ENCODE measurements around the gene FOXN4. TPM values are rescaled to one million over a fixed set of nuclear protein-coding genes. Genes with fewer than 3 reads are reported as not detected.

The FOXN4 gene
- total RNA-seq, 2 donors from 2014 or later, result not detected

DNA sequence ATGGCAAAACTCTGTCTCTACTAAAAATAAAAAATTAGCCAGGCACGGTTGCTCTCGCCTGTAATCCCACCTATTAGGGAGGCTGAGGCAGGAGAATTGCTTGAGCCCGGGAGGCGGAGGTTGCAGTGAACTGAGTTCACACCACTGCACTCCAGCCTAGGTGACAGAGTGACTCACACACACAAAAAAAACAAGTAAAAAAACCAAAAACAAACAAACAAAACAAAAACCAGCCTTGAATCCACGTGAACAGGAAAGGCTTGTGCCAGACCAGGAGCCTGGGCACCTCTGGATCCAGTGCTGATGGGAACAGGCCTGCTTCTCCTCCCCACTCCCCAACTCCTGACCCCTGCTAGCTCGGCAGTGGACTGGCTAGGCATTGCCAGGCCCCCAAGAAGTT is 3.5 kb downstream of the FOXN4 start:
- Histone ChIP-seq H3K9me3 (no peaks in the 10 kb centered on the region), H3K27me3 (replicated peaks; ENCODE audit: insufficient read depth) (peaks cover 17% of the 10 kb centered on the region), H3K27ac (no peak overlapping the region), H3K36me3 (no peaks in the 10 kb centered on the region), H3K4me3 (no peak overlapping the region), H3K4me1 (ENCODE audit: control insufficient read depth in 1 of 2, low read depth in 2 of 2) (peaks cover 12% of the 10 kb centered on the region in 2 donors)
- ATAC-seq (ENCODE audit: insufficient number of reproducible peaks, low FRiP score, low read depth) (no peak), DNase-seq (ENCODE audit: low spot score) (no peak)
- TF ChIP-seq CTCF (IDR thresholded peaks at IDR 0.05), result no peak

DNA sequence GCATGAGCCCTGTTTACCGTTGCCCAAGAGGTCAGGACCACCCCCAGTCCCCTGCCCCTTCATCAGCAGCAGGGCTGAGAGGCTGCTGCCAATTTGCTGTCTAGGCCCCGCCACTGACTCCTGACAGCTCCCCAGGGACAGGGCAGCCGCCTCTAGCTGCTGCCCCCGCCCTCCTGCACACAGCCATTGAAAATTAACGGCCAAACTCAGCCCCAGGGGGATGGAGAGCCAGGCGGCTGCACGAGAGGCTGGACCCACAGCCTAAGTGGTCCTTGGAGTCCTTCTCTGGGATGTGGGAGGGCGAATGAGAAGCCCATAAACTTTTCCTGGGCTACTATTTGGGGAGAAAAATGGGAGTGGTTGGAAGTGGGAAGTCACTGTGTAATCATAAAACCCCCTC is 4.6 kb downstream of the FOXN4 start:
- DNase-seq (ENCODE audit: low spot score) (no peak), ATAC-seq (ENCODE audit: insufficient number of reproducible peaks, low FRiP score, low read depth) (no peak)
- peaks cover 17% of the 10 kb centered on the region for H3K27me3 ChIP-seq (replicated peaks; ENCODE audit: insufficient read depth)
- H3K9me3 ChIP-seq, result no peaks in the 10 kb centered on the region
- H3K4me3 ChIP-seq, result no peak overlapping the region
- no peak overlapping the region for H3K27ac ChIP-seq
- H3K4me1 ChIP-seq (ENCODE audit: control insufficient read depth in 1 of 2, low read depth in 2 of 2), result peaks cover 6 to 8% of the 10 kb centered on the region in 2 donors
- TF ChIP-seq CTCF (IDR thresholded peaks at IDR 0.05), result no peak
- H3K36me3 ChIP-seq, result no peaks in the 10 kb centered on the region

DNA sequence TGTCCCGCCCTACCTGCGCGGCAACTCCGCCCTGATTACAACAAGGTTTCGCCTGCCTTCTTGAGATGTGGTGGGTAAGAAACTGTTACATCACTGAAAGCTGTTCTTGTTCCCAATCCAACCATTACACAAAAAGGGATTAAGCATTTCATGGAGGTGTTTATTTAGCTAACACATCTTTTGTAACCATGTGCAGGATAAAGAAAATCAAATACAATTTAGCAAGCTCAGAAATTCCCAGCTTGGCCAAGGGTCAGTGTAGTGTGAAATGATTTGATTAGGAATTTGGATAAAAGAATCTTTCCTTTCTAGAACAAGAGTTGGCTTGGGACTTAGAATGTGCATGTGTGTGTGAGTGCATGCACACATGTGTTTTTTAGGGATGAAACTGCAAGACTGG is 6.3 kb downstream of the FOXN4 start:
- Histone ChIP-seq H3K9me3 (no peaks in the 10 kb centered on the region), H3K27ac (no peak overlapping the region), H3K4me1 (ENCODE audit: control insufficient read depth in 1 of 2, low read depth in 2 of 2) (no peaks in the 10 kb centered on the region), H3K36me3 (no peaks in the 10 kb centered on the region), H3K27me3 (replicated peaks; ENCODE audit: insufficient read depth) (peaks cover 4% of the 10 kb centered on the region), H3K4me3 (no peak overlapping the region)
- no peak for DNase-seq (ENCODE audit: low spot score)
- TF ChIP-seq CTCF (IDR thresholded peaks at IDR 0.05), result no peak
- ATAC-seq (ENCODE audit: insufficient number of reproducible peaks, low FRiP score, low read depth), result no peak

GRCh38 chr12:109302358-109302757 is 6.7 kb downstream of the FOXN4 start:
- no peak for DNase-seq (ENCODE audit: low spot score)
- Histone ChIP-seq H3K4me1 (ENCODE audit: control insufficient read depth in 1 of 2, low read depth in 2 of 2) (no peaks in the 10 kb centered on the region), H3K27ac (no peak overlapping the region), H3K9me3 (no peaks in the 10 kb centered on the region), H3K27me3 (replicated peaks; ENCODE audit: insufficient read depth) (no peaks in the 10 kb centered on the region), H3K4me3 (no peak overlapping the region), H3K36me3 (no peaks in the 10 kb centered on the region)
- no peak for ATAC-seq (ENCODE audit: insufficient number of reproducible peaks, low FRiP score, low read depth)
- TF ChIP-seq CTCF (IDR thresholded peaks at IDR 0.05), result no peak

DNA sequence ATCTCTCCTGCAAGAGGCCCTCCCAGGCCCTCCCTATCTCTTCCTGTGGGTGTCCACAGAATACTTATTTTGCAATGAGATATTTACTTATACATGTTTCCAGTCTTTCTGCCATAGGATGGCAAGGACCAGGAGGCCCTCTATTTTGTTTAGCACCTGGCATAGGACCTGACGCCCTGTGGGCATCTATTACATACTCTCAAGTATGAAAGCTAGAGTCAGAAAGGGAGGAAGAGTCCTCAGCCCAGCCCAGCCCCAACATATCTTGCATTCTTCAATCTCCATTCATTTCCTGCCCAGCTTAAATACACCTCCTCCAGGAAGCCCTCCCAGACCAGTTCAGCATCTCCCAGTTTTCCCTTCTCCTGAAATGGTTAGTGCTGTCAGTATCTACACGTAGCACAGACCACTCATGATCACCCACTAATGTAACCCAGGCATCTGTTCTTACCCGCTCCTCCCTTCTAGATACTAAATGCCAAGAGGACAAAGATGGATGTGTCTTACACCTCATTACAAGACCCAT is 7.4 kb downstream of the FOXN4 start:
- Histone ChIP-seq H3K27me3 (replicated peaks; ENCODE audit: insufficient read depth) (no peaks in the 10 kb centered on the region), H3K27ac (no peak overlapping the region), H3K9me3 (no peaks in the 10 kb centered on the region), H3K36me3 (no peaks in the 10 kb centered on the region), H3K4me1 (ENCODE audit: control insufficient read depth in 1 of 2, low read depth in 2 of 2) (no peaks in the 10 kb centered on the region), H3K4me3 (no peak overlapping the region)
- no peak for ATAC-seq (ENCODE audit: insufficient number of reproducible peaks, low FRiP score, low read depth)
- TF ChIP-seq CTCF (IDR thresholded peaks at IDR 0.05), result no peak
- DNase-seq (ENCODE audit: low spot score), result no peak

Data from thoracic aorta (tissue), 2 donors.